Coronary artery (tissue), 2 donors: ENCODE measurements around the gene ZNF71.

ENCODE experiments used
- DNase-seq: peaks from one replicate; pipeline ENCODE4 v3.0.0-alpha.2; 2017; ENCODE audit warnings: low spot score
- H3K27ac ChIP-seq, 2 donors: fragments of 200-600 bp; sonication (generic); one replicate each; pipeline ENCODE4 v1.5.1; 2016 to 2019
- H3K4me3 ChIP-seq: fragments of 200-600 bp; sonication (generic); 2 replicates; pipeline ENCODE4 v1.5.1; 2016; ENCODE audit warnings: mild to moderate bottlenecking, moderate library complexity
- CTCF ChIP-seq: fragments of 200-600 bp; sonication (generic); IDR thresholded peaks from one replicate; pipeline ENCODE4 v1.5.1; 2019; ENCODE audit warnings: antibody characterized with exemption

Gene ZNF71

GRCh38 chr19:56572589-56572988, 22.5 kb upstream of the ZNF71 start:
- H3K4me3 ChIP-seq = no peak overlapping the region
- DNase-seq = no peak
- no peak for TF ChIP-seq CTCF
- no peak overlapping the region for H3K27ac ChIP-seq

- Histone ChIP-seq H3K4me3 (peak overlapping the region; percentile 24), H3K27ac (no peak overlapping the region)
- no peak for TF ChIP-seq CTCF
- DNase-seq = no peak
Measured at GRCh38 chr19:56573914-56574313, 21.2 kb upstream of the ZNF71 start.

- Histone ChIP-seq H3K4me3 (peak overlapping the region; percentile 17), H3K27ac (no peak overlapping the region)
- no peak for TF ChIP-seq CTCF
- DNase-seq = no peak
Measured at GRCh38 chr19:56577719-56578602, 17.1 kb upstream of the ZNF71 start.

- peak overlapping the region; percentile 100 for H3K4me3 ChIP-seq
- no peak for DNase-seq
- no peak overlapping the region for H3K27ac ChIP-seq
- no peak for TF ChIP-seq CTCF
Measured at GRCh38 chr19:56594446-56594782, 688 bp upstream of the ZNF71 start.

- TF ChIP-seq CTCF = no peak
- no peak for DNase-seq
- Histone ChIP-seq H3K27ac (peak overlapping the region; percentile 56 to 91), H3K4me3 (peak overlapping the region; percentile 100)
Measured at GRCh38 chr19:56595548-56595899, 422 bp downstream of the ZNF71 start.

- no peak for DNase-seq
- no peak for TF ChIP-seq CTCF
- Histone ChIP-seq H3K27ac (no peak overlapping the region), H3K4me3 (no peak overlapping the region)
Measured at GRCh38 chr19:56596676-56597075, 1.6 kb downstream of the ZNF71 start.

- no peak for DNase-seq
- TF ChIP-seq CTCF = no peak
- no peak overlapping the region for H3K27ac ChIP-seq
- H3K4me3 ChIP-seq = no peak overlapping the region
Measured at GRCh38 chr19:56597696-56598095, 2.6 kb downstream of the ZNF71 start.
